AG09309 (cell line): ENCODE results near the gene DST.

Experiments used
- DNase-seq: peaks from one replicate; pipeline ENCODE4 v3.0.0-alpha.2; 2010; ENCODE audit warnings: low read depth
- H3K4me3 ChIP-seq: 2 replicates; pipeline ENCODE4 v1.5.1; 2011; ENCODE audit warnings: mild to moderate bottlenecking, low read depth, low read length, moderate library complexity; ENCODE audit not compliant: control insufficient read depth
- TF ChIP-seq, protein P1 (sequence below): IDR thresholded peaks from 2 replicates; pipeline ENCODE4 v1.5.1; 2011; ENCODE audit warnings: mild to moderate bottlenecking, low read depth, low read length, inconsistent platforms; ENCODE audit not compliant: insufficient read depth, control insufficient read depth; ENCODE audit errors: missing control alignments

DST gene

DNA sequence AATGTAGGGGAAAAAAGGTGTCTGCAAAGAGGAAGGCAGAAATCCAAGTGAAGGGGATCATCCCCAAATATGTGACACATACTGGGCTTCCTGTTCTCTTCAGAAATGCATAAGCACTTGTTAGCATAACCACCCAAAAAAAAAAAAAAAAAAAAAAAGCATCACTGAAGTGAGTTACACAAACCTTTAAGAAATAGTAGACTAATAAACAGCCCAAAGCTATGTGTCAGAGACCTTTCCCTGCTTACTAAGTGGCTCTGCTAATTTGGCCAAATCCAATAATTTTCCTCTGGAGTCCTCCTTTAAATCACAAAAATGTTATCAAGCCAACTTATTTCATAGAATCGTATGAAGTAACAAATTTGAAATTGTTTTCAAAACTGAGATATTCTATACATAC lies 7.5 kb upstream of the DST start:
- no peak overlapping the region for H3K4me3 ChIP-seq
- no peak for DNase-seq
- TF ChIP-seq, protein P1, sequence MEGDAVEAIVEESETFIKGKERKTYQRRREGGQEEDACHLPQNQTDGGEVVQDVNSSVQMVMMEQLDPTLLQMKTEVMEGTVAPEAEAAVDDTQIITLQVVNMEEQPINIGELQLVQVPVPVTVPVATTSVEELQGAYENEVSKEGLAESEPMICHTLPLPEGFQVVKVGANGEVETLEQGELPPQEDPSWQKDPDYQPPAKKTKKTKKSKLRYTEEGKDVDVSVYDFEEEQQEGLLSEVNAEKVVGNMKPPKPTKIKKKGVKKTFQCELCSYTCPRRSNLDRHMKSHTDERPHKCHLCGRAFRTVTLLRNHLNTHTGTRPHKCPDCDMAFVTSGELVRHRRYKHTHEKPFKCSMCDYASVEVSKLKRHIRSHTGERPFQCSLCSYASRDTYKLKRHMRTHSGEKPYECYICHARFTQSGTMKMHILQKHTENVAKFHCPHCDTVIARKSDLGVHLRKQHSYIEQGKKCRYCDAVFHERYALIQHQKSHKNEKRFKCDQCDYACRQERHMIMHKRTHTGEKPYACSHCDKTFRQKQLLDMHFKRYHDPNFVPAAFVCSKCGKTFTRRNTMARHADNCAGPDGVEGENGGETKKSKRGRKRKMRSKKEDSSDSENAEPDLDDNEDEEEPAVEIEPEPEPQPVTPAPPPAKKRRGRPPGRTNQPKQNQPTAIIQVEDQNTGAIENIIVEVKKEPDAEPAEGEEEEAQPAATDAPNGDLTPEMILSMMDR, result no peak

DNA sequence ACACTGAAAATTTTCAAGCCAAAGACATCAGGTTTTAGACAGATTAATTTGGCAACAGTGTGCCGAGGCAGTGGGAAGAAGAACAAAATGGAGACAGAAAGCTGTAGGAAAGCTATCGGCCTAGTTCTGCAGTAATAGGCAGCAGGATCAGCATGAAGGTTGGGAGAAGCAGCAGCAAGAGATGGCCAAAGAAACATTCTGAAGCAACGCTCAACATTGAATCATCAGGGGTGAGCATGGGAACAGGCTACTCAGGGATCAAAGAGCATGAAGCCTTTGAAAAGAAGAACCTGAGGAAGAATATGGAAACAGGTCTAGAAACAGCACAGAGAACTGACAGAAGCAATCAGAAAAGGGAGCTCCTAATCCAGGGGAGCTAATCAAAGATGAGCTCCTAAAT lies 7.1 kb upstream of the DST start:
- DNase-seq, result no peak
- H3K4me3 ChIP-seq, result no peak overlapping the region
- TF ChIP-seq, protein P1, result no peak

DNA sequence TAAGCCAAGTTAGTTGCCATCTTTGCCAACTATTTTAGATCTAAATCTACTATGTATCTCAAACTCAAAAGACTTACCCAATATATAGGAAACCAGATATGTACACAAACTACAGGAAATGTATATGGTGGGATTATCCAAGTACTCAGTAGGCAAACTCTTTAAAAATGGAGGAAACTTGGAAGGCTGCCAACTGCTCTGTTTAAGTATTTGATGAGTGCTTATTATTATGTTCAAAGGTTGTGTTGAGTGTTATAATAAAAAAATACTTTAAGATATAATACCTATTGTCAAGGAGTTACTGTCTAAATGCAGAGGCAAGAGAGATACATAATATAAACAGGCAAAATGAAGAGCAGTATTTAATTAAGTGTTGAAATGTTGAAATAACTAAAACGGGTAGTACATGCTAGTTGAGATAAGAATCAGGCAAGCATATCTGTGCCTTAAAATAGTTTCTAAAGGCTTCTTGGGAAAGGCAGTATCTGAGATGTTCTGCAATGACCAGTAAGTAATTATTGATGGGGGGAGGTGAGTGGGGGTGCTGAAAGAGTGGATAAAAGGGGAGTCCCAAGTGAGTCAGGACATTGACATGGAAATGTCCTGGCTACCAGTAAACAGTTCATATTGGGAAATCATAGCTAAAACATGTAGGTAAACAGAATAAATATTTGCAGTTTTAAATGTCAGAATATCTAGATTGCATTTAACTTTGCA lies 6.5 kb upstream of the DST start:
- no peak for DNase-seq
- TF ChIP-seq, protein P1, result no peak
- H3K4me3 ChIP-seq, result no peak overlapping the region

DNA sequence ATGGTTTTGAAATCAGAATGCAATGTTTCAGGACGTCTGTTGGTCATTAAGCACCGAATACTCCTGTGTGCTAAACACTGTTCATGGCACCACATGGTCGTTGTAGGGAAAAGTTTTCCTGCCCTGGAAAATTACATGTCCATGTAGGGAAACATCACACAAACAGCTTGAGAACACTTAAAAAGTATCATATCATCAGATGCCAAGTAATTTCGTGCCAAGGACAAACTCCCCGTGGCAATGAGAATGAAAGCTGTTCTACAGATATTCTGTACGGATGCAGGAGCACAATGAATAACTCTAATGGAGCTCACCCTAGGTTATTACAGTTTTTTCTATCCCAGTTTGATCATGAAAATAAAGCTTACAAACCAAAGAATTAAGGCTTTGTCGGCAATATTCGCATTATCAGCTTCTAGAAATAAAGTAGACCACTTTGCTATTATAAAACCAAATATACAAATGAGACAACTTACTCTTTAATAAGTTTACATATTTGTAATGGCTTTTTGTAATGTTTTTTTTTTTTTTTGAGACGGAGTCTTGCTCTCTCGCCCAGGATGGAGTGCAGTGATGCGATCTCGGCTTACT lies 4.6 kb upstream of the DST start:
- no peak for DNase-seq
- TF ChIP-seq, protein P1, result no peak
- no peak overlapping the region for H3K4me3 ChIP-seq

DNA sequence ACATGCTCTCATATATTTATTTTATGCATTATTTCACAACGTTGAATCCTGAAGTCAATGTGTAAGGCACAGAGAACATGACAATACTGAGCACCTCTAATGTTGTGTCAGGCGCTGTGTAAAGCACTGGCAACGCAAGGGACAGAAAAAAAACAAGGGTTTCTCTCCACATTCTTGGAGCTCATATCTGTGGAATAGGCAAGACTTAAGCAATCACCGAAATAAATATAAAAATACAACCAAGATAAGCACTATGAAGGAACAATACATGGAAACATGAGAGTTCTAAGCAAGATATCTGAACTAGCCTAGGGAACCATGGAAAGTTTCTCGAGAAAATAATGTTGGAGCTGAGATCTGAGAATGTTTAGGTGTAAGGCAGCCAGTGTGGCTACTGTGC lies 1.7 kb upstream of the DST start:
- no peak overlapping the region for H3K4me3 ChIP-seq
- DNase-seq, result no peak
- TF ChIP-seq, protein P1, result no peak

DNA sequence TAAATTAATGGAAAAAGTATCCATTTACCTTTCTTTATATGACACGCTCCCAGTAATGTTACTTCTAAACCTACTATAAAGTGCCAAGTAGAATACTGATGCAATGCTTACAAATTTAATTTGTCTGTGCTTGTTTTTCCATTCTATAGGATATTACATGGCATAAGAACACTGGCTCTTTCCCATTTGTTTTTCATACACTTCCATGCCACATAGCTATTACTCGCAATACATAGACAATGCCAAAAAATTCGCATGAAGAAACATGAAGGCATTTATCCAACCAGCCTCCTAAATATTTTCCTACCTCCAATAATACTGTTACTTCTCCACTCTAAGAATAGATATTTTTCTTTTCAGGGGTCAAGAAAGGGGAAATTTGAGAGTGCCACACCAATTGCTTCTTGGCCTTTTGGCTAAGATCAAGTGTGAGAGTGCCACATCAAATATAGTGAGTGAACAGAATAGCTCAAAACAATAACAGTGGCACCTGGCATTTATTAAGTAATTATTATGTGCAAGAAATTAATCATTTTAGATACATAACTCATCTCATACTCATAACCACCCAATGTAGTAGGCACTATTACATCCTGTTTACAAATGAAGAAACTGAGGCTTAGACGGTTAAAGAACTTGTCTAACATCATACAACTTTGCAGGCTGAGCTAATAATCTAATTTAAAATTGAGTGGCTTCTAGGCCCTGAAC lies 845 bp upstream of the DST start:
- DNase-seq, result no peak
- no peak overlapping the region for H3K4me3 ChIP-seq
- TF ChIP-seq, protein P1, result no peak
